HepG2 (cell line): ENCODE results near the gene ADARB2. TPM values are rescaled to one million over a fixed set of nuclear protein-coding genes. Genes with fewer than 3 reads are reported as not detected.

Source experiments
- ATAC-seq: fragments of 200-7000 bp; cut with Tn5 transposase; 3 replicates; pipeline ENCODE4 v1.9.1; 2020; ENCODE audit warnings: mild to moderate bottlenecking, moderate library complexity
- BruUV-seq: library from RNA; stranded (reverse); fragments of 400-500 nt; replicated peaks from 2 replicates; lab custom pipeline; 2021; lab: Mats Ljungman, UMichigan
- CTCF ChIA-PET: fragments of 300-600 bp; formaldehyde crosslinking; extraction: SDS; loops from one replicate; lab custom pipeline; 2021; ENCODE audit warnings: low total read pairs, inconsistent platforms, low intra/inter-chr PET ratio; lab: Yijun Ruan, JAX
- POLR2A ChIA-PET: fragments of 350-600 bp; sonication (Branson Sonifier 250); formaldehyde crosslinking; loops from one replicate; lab custom pipeline; 2020; ENCODE audit warnings: antibody characterized with exemption, inconsistent platforms; lab: Yijun Ruan, JAX
- DNase-seq: peaks from one replicate; pipeline ENCODE4 v3.0.0-alpha.2; 2015; ENCODE audit warnings: low spot score
- FAIRE-seq: peaks from 3 replicates; lab custom pipeline; 2011; peaks lifted over from hg19 to GRCh38; lab: Jason Lieb, UNC
- H2AFZ ChIP-seq: one replicate; pipeline ENCODE4 v1.6.1; 2011; ENCODE audit warnings: low read length, inconsistent platforms
- H3K27ac ChIP-seq: fragments of 300-600 bp; 3 replicates; pipeline ENCODE4 v1.8.0; 2011; ENCODE audit warnings: mixed run types, mild to moderate bottlenecking, mixed read lengths, low read length, inconsistent platforms; ENCODE audit not compliant: insufficient read depth; ENCODE audit errors: extremely low read length
- H3K27me3 ChIP-seq, 2 experiments: fragments of 200-600 bp in 1 of 2; 2 replicates in 1 of 2; 3 replicates in 1 of 2; pipeline versions ENCODE4 v1.6.0 to v1.8.0; 2011; ENCODE audit warnings: low read length in 2 of 2, mild to moderate bottlenecking in 2 of 2, moderate library complexity in 2 of 2, inconsistent platforms in 1 of 2; ENCODE audit not compliant: insufficient read depth in 2 of 2, control insufficient read depth in 1 of 2
- H3K36me3 ChIP-seq, 2 experiments: fragments of 200-600 bp in 1 of 2; replicated peaks in 1 of 2; 2 replicates in 1 of 2; 3 replicates in 1 of 2; pipeline versions ENCODE4 v1.5.1 to v1.8.0; 2011; ENCODE audit warnings: low read length in 2 of 2, inconsistent platforms in 1 of 2; ENCODE audit not compliant: insufficient read depth in 2 of 2, control insufficient read depth in 1 of 2
- H3K4me1 ChIP-seq: 2 replicates; pipeline ENCODE4 v1.5.1; 2012; ENCODE audit warnings: low read length, inconsistent platforms; ENCODE audit not compliant: insufficient read depth
- H3K4me2 ChIP-seq: 2 replicates; pipeline ENCODE4 v1.6.0; 2011; ENCODE audit warnings: low read depth, low read length, inconsistent platforms
- H3K4me3 ChIP-seq, 3 experiments: fragments of 200-600 bp in 1 of 3; sonication (generic), shearing (Covaris generic) in 1 of 3; replicated peaks in 1 of 3; 2 replicates each; pipeline ENCODE4 v1.5.1; 2011 to 2016; ENCODE audit warnings: low read length in 3 of 3, inconsistent platforms in 2 of 3, low read depth in 2 of 3, mild to moderate bottlenecking in 2 of 3, control low read depth in 1 of 3, mixed read lengths in 1 of 3; ENCODE audit not compliant: insufficient read depth in 1 of 3
- H3K79me2 ChIP-seq: one replicate; pipeline ENCODE4 v1.6.1; 2011; ENCODE audit warnings: low read length, inconsistent platforms; ENCODE audit not compliant: insufficient read depth
- H3K9ac ChIP-seq: 2 replicates; pipeline ENCODE4 v1.6.0; 2011; ENCODE audit warnings: mild to moderate bottlenecking, low read depth, low read length, inconsistent platforms; ENCODE audit not compliant: insufficient read depth
- H3K9me3 ChIP-seq: 2 replicates; pipeline ENCODE4 v1.5.1; 2012; ENCODE audit warnings: mild to moderate bottlenecking, low read length
- H4K20me1 ChIP-seq: 2 replicates; pipeline ENCODE4 v1.6.0; 2011; ENCODE audit warnings: inconsistent platforms, mild to moderate bottlenecking, low read length, moderate library complexity; ENCODE audit not compliant: insufficient read depth
- AHDC1 ChIP-seq: sonication (generic); formaldehyde crosslinking; IDR thresholded peaks from 2 replicates; pipeline ENCODE4 v1.5.1; 2020; ENCODE audit warnings: mild to moderate bottlenecking, missing genetic modification reagents, borderline replicate concordance
- CREBL2 ChIP-seq: sonication (generic); formaldehyde crosslinking; IDR thresholded peaks from 2 replicates; pipeline ENCODE4 v1.8.1; 2023; ENCODE audit warnings: missing genetic modification reagents, mild to moderate bottlenecking, borderline replicate concordance
- POLR2A ChIP-seq, 2 experiments: IDR thresholded peaks; 2 replicates each; pipeline ENCODE4 v1.6.1; 2011; ENCODE audit warnings: low read depth in 2 of 2, low read length in 2 of 2, mild to moderate bottlenecking in 1 of 2, moderate library complexity in 1 of 2; ENCODE audit not compliant: insufficient read depth in 1 of 2
- YY1 ChIP-seq: IDR thresholded peaks from 2 replicates; pipeline ENCODE4 v1.6.1; 2011; ENCODE audit warnings: low read length, low read depth, moderate library complexity, mild to moderate bottlenecking; ENCODE audit not compliant: insufficient read depth, insufficient replicate concordance
- ZNF138 ChIP-seq: sonication (generic); formaldehyde crosslinking; IDR thresholded peaks from 2 replicates; pipeline ENCODE4 v1.5.0; 2020; ENCODE audit warnings: mild to moderate bottlenecking, low read depth, missing genetic modification reagents
- ZNF235 ChIP-seq: sonication (generic); formaldehyde crosslinking; IDR thresholded peaks from 2 replicates; pipeline ENCODE4 v1.8.1; 2023; ENCODE audit warnings: mild to moderate bottlenecking, missing genetic modification reagents, borderline replicate concordance
- ZNF501 ChIP-seq: sonication (generic); formaldehyde crosslinking; IDR thresholded peaks from 2 replicates; pipeline ENCODE4 v1.5.1; 2020; ENCODE audit warnings: mild to moderate bottlenecking, moderate library complexity, missing genetic modification reagents
- WGBS: methylation state at CpG from one replicate; pipeline ENCODE4 v1.1.6; 2017; ENCODE audit warnings: low lambda C conversion rate; 5-methylcytosine and 5-hydroxymethylcytosine counted together
- in situ Hi-C: cut with HindIII; loops from 2 replicates; pipeline ENCODE4 v1.10.0; 2017; ENCODE audit warnings: low pct_unique_long_range_greater_than_20kb; ENCODE audit not compliant: extremely low pct_ligation_motif_present
- intact Hi-C: fragments of 100-400 bp; cut with micrococcal nuclease; formaldehyde crosslinking; loops from one replicate; pipeline ENCODE4 v1.10.0; 2022; ENCODE audit not compliant: unreplicated experiment
- polyA plus RNA-seq, 8 experiments: library from polyadenylated mRNA; depleted of rRNA in 3 of 8; stranded (reverse) in 7 of 8; unstranded in 1 of 8; fragments of >200 nt; fragmentation: Illumina TruSeq in 4 of 8; extraction: Trizol in 4 of 8; gene quantifications; 2 replicates each; pipeline versions ENCODE4 v1.2.1 to v1.2.3, GENCODE V29; 2011 to 2016; ENCODE audit warnings: low read depth in 4 of 8, missing spikeins in 1 of 8, mixed read lengths in 1 of 8; ENCODE audit not compliant: insufficient read depth in 1 of 8
- total RNA-seq, 5 experiments: library from RNA; depleted of rRNA; stranded (reverse); fragments of >200 nt; fragmentation: Illumina TruSeq; extraction: Trizol; gene quantifications; 2 replicates each; pipeline ENCODE4 v1.2.3, GENCODE V29; 2016; ENCODE audit warnings: low read depth in 1 of 5

ADARB2 gene
- total and polyA plus RNA-seq, 2 of the 13 experiments (the other 11 are each of a cell fraction or from before 2014, with no cell fraction given) = not detected

GRCh38 chr10:1402816-1403507 lies 334.4 kb downstream of the ADARB2 start:
- DNase-seq (no peak), FAIRE-seq (no peak), ATAC-seq (no peak)
- in situ Hi-C loops (no loop called here), intact Hi-C loops (no loop called here)
- H3K27ac ChIP-seq = no peak overlapping the region
- H3K9ac ChIP-seq = no peak overlapping the region
- H3K4me3 ChIP-seq = no peak overlapping the region
- no peak overlapping the region for H3K4me2 ChIP-seq
- peaks cover 12 to 85% of the 10 kb centered on the region in 2 experiments; a peak in 4 of 5 replicates for H3K27me3 ChIP-seq
- no peaks in the 10 kb centered on the region for H3K79me2 ChIP-seq
- H3K9me3 ChIP-seq = no peaks in the 10 kb centered on the region
- POLR2A ChIA-PET = no interaction called here
- 26% methylated on average over 12 of the region's 27 CpGs for WGBS
- H3K4me1 ChIP-seq = peaks cover 13% of the 10 kb centered on the region
- no TSS peak for BruUV-seq
- no peaks in the 10 kb centered on the region for H3K36me3 ChIP-seq
- H4K20me1 ChIP-seq = no peaks in the 10 kb centered on the region
- CTCF ChIA-PET = no interaction called here
- no peak overlapping the region for H2AFZ ChIP-seq
- no peak for TF ChIP-seq YY1
- TF ChIP-seq ZNF138 (CRISPR knock-in tag) = no peak
- TF ChIP-seq CREBL2 (CRISPR knock-in tag) = no peak
- no peak for TF ChIP-seq ZNF501
- TF ChIP-seq ZNF235 (CRISPR knock-in tag) = no peak

- H3K4me3 ChIP-seq = no peak overlapping the region
- DNase-seq (no peak), ATAC-seq (no peak), FAIRE-seq (no peak)
- H3K4me2 ChIP-seq = no peak overlapping the region
- in situ Hi-C loops = no loop called here
- intact Hi-C loops = no loop called here
- BruUV-seq = no TSS peak
- H4K20me1 ChIP-seq = no peaks in the 10 kb centered on the region
- no peaks in the 10 kb centered on the region for H3K36me3 ChIP-seq
- H3K9ac ChIP-seq = no peak overlapping the region
- TF ChIP-seq AHDC1 (CRISPR knock-in tag) = no peak
- no peak for TF ChIP-seq POLR2A (IDR thresholded peaks at IDR 0.05; ENCODE audit: insufficient read depth in 1 of 2, low read depth in 2 of 2, low read length in 2 of 2)
- no peaks in the 10 kb centered on the region for H3K79me2 ChIP-seq
- peaks cover 12 to 80% of the 10 kb centered on the region in 2 experiments; a peak in 4 of 5 replicates for H3K27me3 ChIP-seq
- ChIA-PET POLR2A (no interaction called here), CTCF (no interaction called here)
- no peak overlapping the region for H2AFZ ChIP-seq
- peaks cover 13% of the 10 kb centered on the region for H3K4me1 ChIP-seq
- WGBS = 60% methylated on average over 22 of the region's 25 CpGs
- no peaks in the 10 kb centered on the region for H3K9me3 ChIP-seq
- no peak overlapping the region for H3K27ac ChIP-seq
These were observed 335.1 kb downstream of the ADARB2 start for GRCh38 chr10:1402016-1402770.
